GM12878 (cell line): Measurements from ENCODE around the gene LARGE1. TPM values are rescaled to one million over a fixed set of nuclear protein-coding genes. Genes with fewer than 3 reads are reported as not detected.

Experiments used
- ATAC-seq: fragments of 200-7000 bp; cut with Tn5 transposase; 3 replicates; pipeline ENCODE4 v1.9.1; 2020; ENCODE audit warnings: mild to moderate bottlenecking, moderate library complexity
- BruUV-seq: library from RNA; stranded (reverse); fragments of 400-500 nt; replicated peaks from 2 replicates; lab custom pipeline; 2021; lab: Mats Ljungman, UMichigan
- CTCF ChIA-PET: fragments of 300-600 bp; sonication (Branson Sonifier 250); formaldehyde crosslinking; extraction: SDS; loops from one replicate; lab custom pipeline; 2021; ENCODE audit warnings: inconsistent platforms; lab: Yijun Ruan, JAX
- POLR2A ChIA-PET: fragments of 350-600 bp; formaldehyde crosslinking; extraction: SDS; loops from one replicate; lab custom pipeline; 2021; ENCODE audit warnings: inconsistent platforms; lab: Charles Lee
- RAD21 ChIA-PET: fragments of 300-600 bp; sonication (Branson Sonifier 250); formaldehyde crosslinking; loops from one replicate; lab custom pipeline; 2023; ENCODE audit warnings: antibody characterized with exemption; ENCODE audit not compliant: unreplicated experiment; lab: Charles Lee
- SMC1A ChIA-PET: fragments of 300-600 bp; sonication (Branson Sonifier 250); formaldehyde crosslinking; loops from one replicate; lab custom pipeline; 2023; ENCODE audit not compliant: unreplicated experiment, uncharacterized antibody; lab: Charles Lee
- DNase-seq: peaks from one replicate; pipeline ENCODE4 v3.0.0-alpha.2; 2011; ENCODE audit warnings: low read depth, low spot score
- FAIRE-seq: peaks from 3 replicates; lab custom pipeline; 2011; peaks lifted over from hg19 to GRCh38; lab: Jason Lieb, UNC
- H2AFZ ChIP-seq: 2 replicates; pipeline ENCODE4 v1.6.0; 2011; ENCODE audit warnings: low read depth, low read length, control low read depth; ENCODE audit not compliant: control insufficient read depth
- H3K27ac ChIP-seq: 2 replicates; pipeline ENCODE4 v1.5.1; 2011; ENCODE audit warnings: control low read depth; ENCODE audit not compliant: control insufficient read depth, insufficient read depth
- H3K27me3 ChIP-seq, 2 experiments: replicated peaks in 1 of 2; 2 replicates each; pipeline versions ENCODE4 v1.6.0 to v1.6.1; 2011; ENCODE audit warnings: low read length in 1 of 2; ENCODE audit not compliant: control insufficient read depth in 2 of 2, insufficient read depth in 2 of 2
- H3K36me3 ChIP-seq, 2 experiments: 2 replicates each; pipeline ENCODE4 v1.5.1; 2011; ENCODE audit warnings: low read length in 1 of 2; ENCODE audit not compliant: control insufficient read depth in 2 of 2, insufficient read depth in 2 of 2
- H3K4me1 ChIP-seq: 2 replicates; pipeline ENCODE4 v1.6.1; 2011; ENCODE audit warnings: mild to moderate bottlenecking, low read length, moderate library complexity, mixed read lengths; ENCODE audit not compliant: control insufficient read depth, insufficient read depth
- H3K4me2 ChIP-seq: 2 replicates; pipeline ENCODE4 v1.6.0; 2011; ENCODE audit warnings: control low read depth; ENCODE audit not compliant: control insufficient read depth, insufficient read depth
- H3K4me3 ChIP-seq: fragments of 200-600 bp; sonication (generic); 2 replicates; pipeline ENCODE4 v1.5.1; 2016
- H3K79me2 ChIP-seq: 2 replicates; pipeline ENCODE4 v1.6.0; 2011; ENCODE audit warnings: low read length; ENCODE audit not compliant: control insufficient read depth, insufficient read depth
- H3K9ac ChIP-seq: 2 replicates; pipeline ENCODE4 v1.8.0; 2011; ENCODE audit warnings: low read length, control low read depth, mixed read lengths; ENCODE audit not compliant: control insufficient read depth, insufficient read depth
- H3K9me3 ChIP-seq: replicated peaks from 3 replicates; pipeline ENCODE4 v1.5.1; 2011; ENCODE audit warnings: mild to moderate bottlenecking, low read length; ENCODE audit not compliant: control insufficient read depth, insufficient read depth
- H4K20me1 ChIP-seq: 2 replicates; pipeline ENCODE4 v1.6.0; 2011; ENCODE audit not compliant: control insufficient read depth, insufficient read depth
- E2F8 ChIP-seq: fragments of 450-650 bp; IDR thresholded peaks from 2 replicates; pipeline ENCODE4 v1.6.1; 2018; ENCODE audit warnings: mild to moderate bottlenecking, low read depth, moderate library complexity; ENCODE audit not compliant: partially characterized antibody
- EED ChIP-seq: sonication (generic); IDR thresholded peaks from 2 replicates; pipeline ENCODE4 v1.6.1; 2016; ENCODE audit warnings: antibody characterized with exemption, low read depth
- HDAC6 ChIP-seq: fragments of 200-600 bp; sonication (generic); IDR thresholded peaks from one replicate; pipeline ENCODE4 v1.8.0; 2017; ENCODE audit warnings: antibody characterized with exemption; ENCODE audit not compliant: unreplicated experiment
- MYC ChIP-seq: IDR thresholded peaks from 2 replicates; pipeline ENCODE4 v1.6.1; 2011; ENCODE audit warnings: mild to moderate bottlenecking, low read length, moderate library complexity, inconsistent platforms; ENCODE audit not compliant: insufficient read depth, insufficient replicate concordance, insufficient read length, severe bottlenecking
- SRF ChIP-seq, 2 experiments: IDR thresholded peaks; 2 replicates each; pipeline ENCODE4 v1.6.1; 2011; ENCODE audit warnings: low read depth in 2 of 2, low read length in 2 of 2, mild to moderate bottlenecking in 1 of 2, moderate library complexity in 1 of 2
- STAT3 ChIP-seq: IDR thresholded peaks from 2 replicates; pipeline ENCODE4 v1.6.1; 2011; ENCODE audit warnings: low read depth, low read length, improper control_type of control experiment
- WGBS: methylation state at CpG from one replicate; pipeline ENCODE4 v1.1.6; 2016; ENCODE audit warnings: low lambda C conversion rate; ENCODE audit not compliant: insufficient replicate concordance, insufficient coverage; ENCODE audit errors: missing lambda C conversion rate; 5-methylcytosine and 5-hydroxymethylcytosine counted together
- in situ Hi-C: fragments of 300-500 bp; cut with MboI; formaldehyde crosslinking; loops from 9 replicates; pipeline ENCODE4 v1.14.3; 2018; ENCODE audit warnings: mixed read lengths
- intact Hi-C: fragments of 100-400 bp; cut with micrococcal nuclease; formaldehyde crosslinking; loops from one replicate; pipeline ENCODE4 v1.14.2; 2022; ENCODE audit not compliant: unreplicated experiment
- polyA plus RNA-seq, 11 experiments: library from polyadenylated mRNA; depleted of rRNA in 4 of 11; unstranded in 6 of 11; stranded (reverse) in 5 of 11; fragments of >200 nt; fragmentation: Nextera tagmentation in 4 of 11; fragmentation: Illumina TruSeq in 1 of 11; extraction: Ambion mirVana in 4 of 11; extraction: Trizol in 1 of 11; gene quantifications; 1 replicate in 1 of 11; 2 replicates in 10 of 11; pipeline versions ENCODE4 v1.2.1 to v1.2.3, GENCODE V29; 2011 to 2016; ENCODE audit warnings: inconsistent platforms in 2 of 11, missing spikeins in 2 of 11, low read depth in 1 of 11
- total RNA-seq, 4 experiments: library from RNA; depleted of rRNA in 3 of 4; stranded (reverse); fragments of >200 nt in 3 of 4; fragmentation: Illumina TruSeq in 1 of 4; extraction: Trizol in 1 of 4; gene quantifications; 2 replicates each; pipeline versions ENCODE4 v1.2.1 to v1.2.3, GENCODE V29; 2013 to 2021
- TF ChIP-seq, protein P1 (sequence below): IDR thresholded peaks from 2 replicates; pipeline ENCODE4 v1.6.1; 2012; ENCODE audit warnings: improper control_type of control experiment, low read depth, low read length; ENCODE audit not compliant: insufficient replicate concordance
- TF ChIP-seq, protein P2 (sequence below): IDR thresholded peaks from 2 replicates; pipeline ENCODE4 v1.6.1; 2011; ENCODE audit warnings: mild to moderate bottlenecking, low read depth, low read length, moderate library complexity; ENCODE audit not compliant: insufficient replicate concordance

Gene LARGE1
- total and polyA plus RNA-seq, 10 of the 15 experiments (the other 5 are each of a cell fraction or from before 2014, with no cell fraction given), result 3.2 to 41.4 (median 17.3) TPM

- intact Hi-C loops, result no loop called here
- FAIRE-seq (no peak), DNase-seq (no peak), ATAC-seq (no peak)
- 95% methylated on average over 7 of the region's 7 CpGs for WGBS
- no peak overlapping the region for H3K4me2 ChIP-seq
- CTCF ChIA-PET, result no interaction called here
- no peak overlapping the region for H3K27ac ChIP-seq
- no peaks in the 10 kb centered on the region for H3K9me3 ChIP-seq
- in situ Hi-C loops, result no loop called here
- no peaks in the 10 kb centered on the region; a peak in 1 of 4 replicates for H3K36me3 ChIP-seq
- SMC1A ChIA-PET, result no interaction called here
- BruUV-seq, result no TSS peak
- H3K9ac ChIP-seq, result no peak overlapping the region
- H4K20me1 ChIP-seq, result no peaks in the 10 kb centered on the region
- H3K27me3 ChIP-seq, result no peaks in the 10 kb centered on the region
- H3K4me1 ChIP-seq, result no peaks in the 10 kb centered on the region
- no peak overlapping the region for H2AFZ ChIP-seq
- POLR2A ChIA-PET, result no interaction called here
- no peak overlapping the region for H3K4me3 ChIP-seq
- RAD21 ChIA-PET, result interaction anchor here (0.6 kb wide), 1 partner anchor 173 kb away, joined by 3 read pairs; no protein-coding TSS in a partner anchor
- no peaks in the 10 kb centered on the region for H3K79me2 ChIP-seq
- TF ChIP-seq SRF (IDR thresholded peaks at IDR 0.05; ENCODE audit: low read depth in 2 of 2, low read length in 2 of 2) (no peak), MYC (no peak), STAT3 (no peak), HDAC6 (no peak), EED (no peak), E2F8 (no peak)
- TF ChIP-seq, protein P1, sequence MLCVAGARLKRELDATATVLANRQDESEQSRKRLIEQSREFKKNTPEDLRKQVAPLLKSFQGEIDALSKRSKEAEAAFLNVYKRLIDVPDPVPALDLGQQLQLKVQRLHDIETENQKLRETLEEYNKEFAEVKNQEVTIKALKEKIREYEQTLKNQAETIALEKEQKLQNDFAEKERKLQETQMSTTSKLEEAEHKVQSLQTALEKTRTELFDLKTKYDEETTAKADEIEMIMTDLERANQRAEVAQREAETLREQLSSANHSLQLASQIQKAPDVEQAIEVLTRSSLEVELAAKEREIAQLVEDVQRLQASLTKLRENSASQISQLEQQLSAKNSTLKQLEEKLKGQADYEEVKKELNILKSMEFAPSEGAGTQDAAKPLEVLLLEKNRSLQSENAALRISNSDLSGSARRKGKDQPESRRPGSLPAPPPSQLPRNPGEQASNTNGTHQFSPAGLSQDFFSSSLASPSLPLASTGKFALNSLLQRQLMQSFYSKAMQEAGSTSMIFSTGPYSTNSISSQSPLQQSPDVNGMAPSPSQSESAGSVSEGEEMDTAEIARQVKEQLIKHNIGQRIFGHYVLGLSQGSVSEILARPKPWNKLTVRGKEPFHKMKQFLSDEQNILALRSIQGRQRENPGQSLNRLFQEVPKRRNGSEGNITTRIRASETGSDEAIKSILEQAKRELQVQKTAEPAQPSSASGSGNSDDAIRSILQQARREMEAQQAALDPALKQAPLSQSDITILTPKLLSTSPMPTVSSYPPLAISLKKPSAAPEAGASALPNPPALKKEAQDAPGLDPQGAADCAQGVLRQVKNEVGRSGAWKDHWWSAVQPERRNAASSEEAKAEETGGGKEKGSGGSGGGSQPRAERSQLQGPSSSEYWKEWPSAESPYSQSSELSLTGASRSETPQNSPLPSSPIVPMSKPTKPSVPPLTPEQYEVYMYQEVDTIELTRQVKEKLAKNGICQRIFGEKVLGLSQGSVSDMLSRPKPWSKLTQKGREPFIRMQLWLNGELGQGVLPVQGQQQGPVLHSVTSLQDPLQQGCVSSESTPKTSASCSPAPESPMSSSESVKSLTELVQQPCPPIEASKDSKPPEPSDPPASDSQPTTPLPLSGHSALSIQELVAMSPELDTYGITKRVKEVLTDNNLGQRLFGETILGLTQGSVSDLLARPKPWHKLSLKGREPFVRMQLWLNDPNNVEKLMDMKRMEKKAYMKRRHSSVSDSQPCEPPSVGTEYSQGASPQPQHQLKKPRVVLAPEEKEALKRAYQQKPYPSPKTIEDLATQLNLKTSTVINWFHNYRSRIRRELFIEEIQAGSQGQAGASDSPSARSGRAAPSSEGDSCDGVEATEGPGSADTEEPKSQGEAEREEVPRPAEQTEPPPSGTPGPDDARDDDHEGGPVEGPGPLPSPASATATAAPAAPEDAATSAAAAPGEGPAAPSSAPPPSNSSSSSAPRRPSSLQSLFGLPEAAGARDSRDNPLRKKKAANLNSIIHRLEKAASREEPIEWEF, result no peak
- TF ChIP-seq, protein P2, sequence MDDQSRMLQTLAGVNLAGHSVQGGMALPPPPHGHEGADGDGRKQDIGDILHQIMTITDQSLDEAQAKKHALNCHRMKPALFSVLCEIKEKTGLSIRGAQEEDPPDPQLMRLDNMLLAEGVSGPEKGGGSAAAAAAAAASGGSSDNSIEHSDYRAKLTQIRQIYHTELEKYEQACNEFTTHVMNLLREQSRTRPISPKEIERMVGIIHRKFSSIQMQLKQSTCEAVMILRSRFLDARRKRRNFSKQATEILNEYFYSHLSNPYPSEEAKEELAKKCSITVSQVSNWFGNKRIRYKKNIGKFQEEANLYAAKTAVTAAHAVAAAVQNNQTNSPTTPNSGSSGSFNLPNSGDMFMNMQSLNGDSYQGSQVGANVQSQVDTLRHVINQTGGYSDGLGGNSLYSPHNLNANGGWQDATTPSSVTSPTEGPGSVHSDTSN, result no peak
- TF ChIP-seq, all 136 proteins: peak for 0
Measured at GRCh38 chr22:33745501-33745900, 174.8 kb downstream of the LARGE1 start.
